GM21529 (cell line): ENCODE measurements around the gene PXMP2.
A peak's percentile ranks its signal among the peaks of the same experiment; 100 is the strongest.

Experiments used
- ATAC-seq: cut with Tn5 transposase; IDR thresholded peaks from one replicate; pipeline ENCODE4 v1.9.1; 2021; ENCODE audit not compliant: unreplicated experiment

The PXMP2 gene

GRCh38 chr12:132687211-132688164 lies at the start of gene PXMP2, which contains the start of gene POLE:
PXMP2 (plus strand) TSS chr12:132687587; CDS start chr12:132687671, 84 bp downstream.
POLE (minus strand) TSS chr12:132687342; CDS start chr12:132687315, 27 bp downstream.
- peak; percentile 92 for ATAC-seq

DNA sequence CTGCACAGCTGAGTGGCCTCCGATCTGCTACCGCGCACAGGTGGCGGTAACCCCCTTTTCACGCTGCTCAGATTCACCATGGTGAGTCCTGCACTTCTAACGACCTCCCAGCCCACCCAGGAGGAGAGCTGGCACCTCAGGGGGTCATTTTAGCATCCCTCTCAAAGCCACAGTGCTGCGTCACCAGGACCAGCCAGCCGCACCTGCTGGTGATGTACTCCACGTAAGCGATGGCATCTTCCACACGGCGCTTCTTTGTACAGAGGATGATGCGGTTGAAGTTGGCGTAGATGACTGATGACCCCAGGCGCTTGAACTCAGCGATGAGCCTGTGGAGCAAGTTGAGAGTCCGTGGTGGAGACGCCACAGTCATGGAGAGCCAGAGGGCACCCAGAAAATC lies 49.6 kb upstream of the PXMP2 start:
- ATAC-seq = no peak

DNA sequence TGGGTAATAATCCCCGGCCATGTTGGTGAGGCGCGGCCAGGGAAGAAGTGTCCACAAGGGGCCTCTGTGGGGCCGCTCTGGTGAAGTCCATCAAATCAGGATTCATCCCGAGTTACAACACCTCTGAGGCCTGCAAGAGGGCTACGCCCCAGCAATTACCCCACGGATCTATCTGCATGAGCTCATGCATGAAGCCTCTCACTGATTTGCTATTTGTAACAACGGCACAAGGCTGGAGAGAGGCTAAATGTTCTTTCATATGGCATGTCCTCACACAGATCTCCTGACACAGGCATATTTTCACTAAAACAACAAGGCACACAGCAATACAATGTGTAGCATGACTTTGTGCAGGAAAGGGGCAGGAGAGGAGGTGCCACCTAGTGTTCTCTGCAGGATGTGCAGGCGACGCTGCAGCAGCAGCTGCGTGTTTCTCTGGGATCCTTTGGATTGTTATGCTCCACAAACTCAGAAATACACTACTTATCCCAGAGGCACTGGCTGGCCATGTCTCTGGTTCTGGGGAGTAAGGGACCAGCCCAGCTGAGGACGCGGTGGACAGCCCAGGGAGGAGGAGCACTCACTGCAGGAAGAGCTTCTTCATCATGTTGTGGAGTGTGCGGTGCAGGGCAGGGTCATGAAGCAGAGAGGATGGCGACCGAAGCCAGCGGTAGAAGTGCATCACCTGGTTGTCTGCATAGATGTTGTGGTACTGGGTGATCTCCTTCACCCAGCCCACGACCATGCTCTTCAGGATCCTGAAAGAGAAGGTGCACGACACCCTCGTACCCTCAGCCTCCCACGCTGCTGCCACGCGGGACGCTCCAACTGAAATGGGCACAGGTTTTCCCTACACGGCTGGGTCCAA lies 48.6 kb upstream of the PXMP2 start:
- no peak for ATAC-seq

DNA sequence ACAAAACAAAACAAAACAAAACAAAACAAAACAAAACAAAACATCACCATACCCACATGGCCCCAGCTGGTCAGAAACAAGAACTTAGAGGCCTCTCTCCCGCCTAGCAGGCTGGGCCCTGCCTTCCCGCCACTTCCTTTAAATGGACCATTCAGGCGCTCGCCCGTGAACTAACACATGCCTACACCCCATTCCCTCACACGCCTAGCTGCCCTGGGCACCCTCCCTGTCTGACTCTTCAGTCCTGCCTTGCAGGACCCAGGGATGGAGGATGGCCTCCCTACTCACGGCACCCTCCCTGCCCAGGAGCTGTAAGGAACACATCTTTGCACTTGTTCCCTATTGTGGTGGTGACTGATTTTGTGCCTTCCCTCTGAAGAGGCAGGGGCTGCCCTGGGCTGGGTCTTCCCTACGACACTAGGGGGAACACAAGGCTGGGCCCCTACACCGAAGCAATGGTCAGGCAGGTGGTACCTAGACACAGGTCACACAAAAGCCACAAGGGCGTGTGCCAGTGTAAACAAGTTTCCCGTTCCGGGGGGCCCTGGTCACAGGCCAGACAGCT lies 47.3 kb upstream of the PXMP2 start:
- no peak for ATAC-seq

- ATAC-seq = no peak
Observed at GRCh38 chr12:132640936-132641335, 46.5 kb upstream of the PXMP2 start.

GRCh38 chr12:132641811-132642650 lies 45.4 kb upstream of the PXMP2 start:
- no peak for ATAC-seq

DNA sequence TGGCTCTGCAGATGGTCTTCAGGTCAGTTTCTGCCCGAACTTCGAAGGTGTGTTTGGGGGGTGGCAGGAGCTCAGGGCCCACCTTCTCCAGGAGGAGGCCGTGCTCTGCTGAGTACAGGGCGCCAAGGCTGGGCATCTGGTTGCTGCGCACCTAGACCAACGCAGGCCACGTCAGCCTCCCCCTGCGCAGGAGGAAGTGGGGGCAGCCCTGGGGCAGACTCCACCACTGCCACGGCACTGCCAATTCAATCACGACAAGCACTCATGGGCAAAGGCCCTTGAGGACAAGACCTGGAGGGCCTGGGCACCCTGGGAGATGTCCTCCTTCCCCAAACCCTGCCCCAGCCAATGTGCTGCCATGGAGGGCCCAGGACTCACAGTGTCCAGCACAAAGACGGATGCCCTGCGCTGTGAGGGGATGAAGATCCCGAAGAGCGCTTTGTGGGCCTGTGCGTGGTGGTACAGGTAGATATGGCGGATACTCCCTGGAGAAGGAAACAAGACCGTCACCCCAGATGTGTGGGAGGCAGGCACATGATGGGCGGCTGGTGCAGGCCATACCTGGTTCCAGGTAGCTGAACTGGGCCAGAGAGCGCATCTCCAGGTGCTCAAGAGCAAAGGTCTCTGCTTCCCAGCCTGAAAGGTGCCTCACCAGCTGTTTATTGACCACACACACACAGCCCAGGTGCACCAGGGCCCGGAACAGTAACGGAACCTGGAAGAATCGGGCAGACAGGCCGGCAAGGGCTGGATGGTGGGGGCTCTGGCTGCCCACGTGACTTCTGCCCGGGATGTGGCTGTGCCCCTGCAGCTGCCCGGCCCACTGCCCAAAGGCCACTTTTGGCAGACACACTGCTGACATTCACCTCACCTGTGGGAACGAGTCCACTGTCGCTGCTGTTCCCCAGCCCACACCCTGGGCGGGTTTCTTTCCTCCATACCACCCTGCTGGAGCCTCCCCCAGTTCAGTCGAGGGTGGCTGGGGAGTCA lies 44.2 kb upstream of the PXMP2 start:
- ATAC-seq = no peak

GRCh38 chr12:132646850-132647249 lies 40.5 kb upstream of the PXMP2 start:
- no peak for ATAC-seq

DNA sequence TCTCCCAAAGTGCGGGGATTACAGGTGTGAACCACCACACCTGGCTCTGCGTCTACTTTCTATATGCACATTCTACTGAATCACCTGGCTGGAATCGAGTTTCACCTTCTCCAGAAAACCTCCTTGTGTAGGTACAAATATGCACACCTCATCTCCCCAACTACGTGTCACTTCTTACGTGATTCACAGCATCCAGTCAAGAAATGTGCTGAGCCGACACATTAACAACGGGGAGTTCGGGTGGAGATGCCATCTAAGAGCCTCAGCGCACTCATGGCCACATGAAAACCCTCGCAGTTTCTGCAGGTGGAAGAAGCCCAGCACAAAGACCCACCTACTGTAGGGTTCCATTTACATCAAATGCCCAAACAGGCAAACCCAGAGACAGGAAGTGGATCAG lies 39.5 kb upstream of the PXMP2 start:
- no peak for ATAC-seq

DNA sequence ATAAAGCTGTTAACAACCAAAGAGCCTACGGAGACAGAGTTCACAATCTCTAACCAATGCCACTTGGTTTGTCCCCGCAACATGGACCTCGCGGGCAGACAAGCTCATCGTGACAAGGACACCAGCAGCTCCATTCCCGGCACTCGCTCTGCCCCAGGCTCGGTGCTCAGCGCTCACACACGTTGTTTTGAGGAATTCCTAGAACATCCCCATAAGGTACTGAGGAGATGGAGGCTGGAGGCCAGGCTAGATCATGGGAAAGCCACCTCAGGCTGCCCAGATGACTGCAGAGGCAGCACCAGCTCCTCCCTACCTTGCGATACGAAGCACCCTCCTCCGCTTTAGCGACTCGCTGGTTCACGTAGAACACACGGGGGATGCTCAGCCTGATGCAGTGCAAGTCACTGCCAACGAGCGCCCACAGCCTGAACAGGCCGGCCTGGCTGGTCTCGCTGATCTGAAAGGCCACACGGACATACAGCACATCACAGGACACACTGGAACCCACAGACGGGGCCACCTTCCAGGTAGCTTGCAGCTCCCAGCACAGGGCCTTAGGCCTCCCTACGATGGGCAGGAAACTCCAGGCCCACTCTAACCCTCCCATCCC lies 38.7 kb upstream of the PXMP2 start:
- ATAC-seq = no peak

GRCh38 chr12:132649226-132649945 lies 38.0 kb upstream of the PXMP2 start:
- no peak for ATAC-seq

DNA sequence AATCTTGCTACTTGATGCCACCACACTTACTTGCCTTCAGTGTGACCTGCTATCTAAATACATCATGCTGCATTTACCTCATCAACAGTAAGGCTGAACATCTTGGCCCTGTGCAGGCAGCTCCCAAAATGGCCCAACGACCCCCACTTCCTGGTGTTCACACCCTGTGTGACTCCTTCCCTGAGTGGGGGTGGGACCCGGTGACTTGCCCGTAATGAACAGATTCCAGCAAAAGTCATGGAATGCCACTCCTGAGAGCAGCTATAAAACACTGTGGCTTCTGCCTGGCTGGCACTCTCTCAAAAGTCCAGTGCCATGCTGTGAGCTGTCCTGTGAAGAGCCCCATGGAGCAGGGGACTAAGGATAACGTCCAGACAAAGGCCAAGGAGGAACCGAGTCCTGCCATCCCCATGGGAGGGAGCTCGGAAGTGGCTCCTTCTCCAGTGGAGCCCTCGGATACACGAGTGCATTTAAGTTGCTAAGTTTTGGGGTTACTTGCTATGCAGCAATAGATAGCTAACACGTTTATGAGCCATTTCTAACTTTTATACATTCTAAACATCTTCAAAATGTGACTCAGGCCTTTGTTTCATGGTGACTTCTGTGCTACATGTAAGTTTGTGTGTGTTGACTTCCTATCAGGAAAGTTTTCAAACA lies 35.8 kb upstream of the PXMP2 start:
- ATAC-seq = no peak

DNA sequence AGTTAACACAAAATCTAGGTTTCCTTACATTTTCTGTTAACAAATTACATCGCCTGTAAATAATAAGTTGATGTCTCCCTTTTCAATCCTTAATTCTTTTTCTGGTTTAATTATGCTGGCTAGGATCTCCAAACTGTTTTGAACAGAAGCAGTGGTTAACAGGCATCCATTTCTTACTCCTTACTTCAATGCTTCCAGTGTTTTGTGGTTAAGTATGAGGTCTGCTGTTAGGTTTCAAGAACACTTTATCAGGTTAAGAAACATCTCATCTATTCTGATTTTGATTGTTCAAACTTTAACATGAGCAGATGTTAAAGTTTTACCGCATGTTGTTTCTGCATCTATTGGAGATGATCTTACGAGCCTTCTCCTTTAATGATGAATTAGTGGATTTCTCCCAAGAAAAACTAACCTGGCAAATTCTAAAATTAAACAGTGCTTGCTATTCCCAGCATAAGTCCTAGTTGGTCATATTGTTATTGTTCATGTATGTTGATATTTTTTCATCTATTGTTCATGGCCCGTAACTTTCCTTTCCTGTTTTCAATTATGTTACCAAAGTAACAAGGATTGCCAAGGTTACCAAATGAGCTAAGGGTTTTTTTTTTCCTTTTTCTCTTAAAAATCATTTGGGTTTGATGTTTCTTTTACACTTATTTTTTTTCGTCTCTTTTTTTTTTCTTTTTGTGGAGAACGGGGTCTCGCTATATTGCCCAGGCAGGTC lies 33.7 kb upstream of the PXMP2 start:
- no peak for ATAC-seq

- ATAC-seq = no peak
Observed at GRCh38 chr12:132657004-132657727, 30.2 kb upstream of the PXMP2 start.

DNA sequence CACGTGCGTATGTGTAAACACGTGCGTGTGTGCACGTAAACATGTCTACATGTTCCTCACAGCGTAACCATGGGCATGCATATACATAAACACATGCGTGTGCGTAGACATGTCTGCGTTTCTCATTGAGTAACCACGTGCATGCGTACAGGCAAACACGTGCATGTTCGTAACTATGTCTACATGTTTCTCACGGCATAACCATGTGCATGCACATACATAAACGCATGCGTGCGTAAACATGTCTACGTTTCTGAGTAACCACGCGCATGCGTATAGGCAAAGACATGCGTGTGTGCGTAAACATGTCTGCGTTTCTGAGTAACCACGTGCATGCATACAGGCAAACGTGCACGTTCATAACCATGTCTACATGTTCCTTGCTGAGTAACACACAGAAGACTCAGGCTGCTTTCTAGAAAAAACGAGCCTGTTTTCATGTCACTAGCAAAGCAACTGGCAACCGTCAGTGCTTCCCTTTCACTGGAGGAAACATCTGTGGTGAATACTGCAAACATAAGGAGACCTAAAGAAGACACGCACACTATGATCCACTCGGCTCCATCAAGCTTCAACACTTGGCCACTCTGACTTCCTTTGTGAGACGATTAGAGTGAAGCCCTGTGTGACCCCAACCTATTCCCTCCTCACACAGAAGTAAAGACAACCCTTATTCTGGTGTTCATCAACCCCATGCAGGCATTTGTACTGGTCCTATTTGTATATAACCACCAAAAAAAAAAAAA lies 29.1 kb upstream of the PXMP2 start:
- no peak for ATAC-seq

- ATAC-seq = no peak
Observed at GRCh38 chr12:132659146-132659545, 28.2 kb upstream of the PXMP2 start.
